Epithelial cell of esophagus (primary cell): ENCODE data around the gene CLIC5.

Experiments used
- DNase-seq: peaks from one replicate; pipeline ENCODE4 v3.0.0; 2010; ENCODE audit warnings: low read depth
- H3K4me3 ChIP-seq: 2 replicates; pipeline ENCODE4 v1.5.1; 2011; ENCODE audit warnings: mild to moderate bottlenecking, low read length, control low read depth
- TF ChIP-seq, protein P1 (sequence below): IDR thresholded peaks from 2 replicates; pipeline ENCODE4 v1.5.1; 2011; ENCODE audit warnings: low read depth, mild to moderate bottlenecking, low read length, control low read depth, inconsistent platforms; ENCODE audit not compliant: insufficient read depth; ENCODE audit errors: missing control alignments

Gene CLIC5

DNA sequence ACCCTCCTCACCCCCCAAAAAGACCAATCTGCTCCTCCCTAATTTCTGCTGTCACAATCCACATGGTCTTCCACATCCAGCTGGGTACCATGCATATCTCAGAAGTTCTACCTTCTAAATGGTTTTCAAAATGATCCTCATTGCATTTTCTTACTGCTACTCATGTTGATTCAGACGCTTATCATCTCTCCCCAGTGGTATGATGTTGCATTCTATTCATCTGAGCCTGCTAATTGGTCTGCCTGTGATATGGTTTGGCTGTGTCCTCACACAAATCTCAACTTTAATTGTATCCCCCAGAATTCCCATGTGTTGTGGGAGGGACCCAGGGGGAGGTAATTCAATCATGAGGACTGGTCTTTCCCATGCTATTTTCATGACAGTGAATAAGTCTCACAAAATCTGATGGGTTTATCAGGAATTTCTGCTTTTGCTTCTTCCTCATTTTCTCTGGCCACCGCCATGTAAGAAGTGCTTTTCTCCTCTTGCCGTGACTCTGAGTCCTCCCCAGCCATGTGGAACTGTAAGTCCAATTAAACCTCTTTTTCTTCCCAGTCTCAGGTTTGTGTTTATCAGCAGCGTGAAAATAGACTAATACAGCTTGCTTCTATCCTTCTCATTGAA is 41.4 kb upstream of the CLIC5 start:
- no peak for DNase-seq
- TF ChIP-seq, protein P1, sequence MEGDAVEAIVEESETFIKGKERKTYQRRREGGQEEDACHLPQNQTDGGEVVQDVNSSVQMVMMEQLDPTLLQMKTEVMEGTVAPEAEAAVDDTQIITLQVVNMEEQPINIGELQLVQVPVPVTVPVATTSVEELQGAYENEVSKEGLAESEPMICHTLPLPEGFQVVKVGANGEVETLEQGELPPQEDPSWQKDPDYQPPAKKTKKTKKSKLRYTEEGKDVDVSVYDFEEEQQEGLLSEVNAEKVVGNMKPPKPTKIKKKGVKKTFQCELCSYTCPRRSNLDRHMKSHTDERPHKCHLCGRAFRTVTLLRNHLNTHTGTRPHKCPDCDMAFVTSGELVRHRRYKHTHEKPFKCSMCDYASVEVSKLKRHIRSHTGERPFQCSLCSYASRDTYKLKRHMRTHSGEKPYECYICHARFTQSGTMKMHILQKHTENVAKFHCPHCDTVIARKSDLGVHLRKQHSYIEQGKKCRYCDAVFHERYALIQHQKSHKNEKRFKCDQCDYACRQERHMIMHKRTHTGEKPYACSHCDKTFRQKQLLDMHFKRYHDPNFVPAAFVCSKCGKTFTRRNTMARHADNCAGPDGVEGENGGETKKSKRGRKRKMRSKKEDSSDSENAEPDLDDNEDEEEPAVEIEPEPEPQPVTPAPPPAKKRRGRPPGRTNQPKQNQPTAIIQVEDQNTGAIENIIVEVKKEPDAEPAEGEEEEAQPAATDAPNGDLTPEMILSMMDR, result no peak
- H3K4me3 ChIP-seq, result no peak overlapping the region

DNA sequence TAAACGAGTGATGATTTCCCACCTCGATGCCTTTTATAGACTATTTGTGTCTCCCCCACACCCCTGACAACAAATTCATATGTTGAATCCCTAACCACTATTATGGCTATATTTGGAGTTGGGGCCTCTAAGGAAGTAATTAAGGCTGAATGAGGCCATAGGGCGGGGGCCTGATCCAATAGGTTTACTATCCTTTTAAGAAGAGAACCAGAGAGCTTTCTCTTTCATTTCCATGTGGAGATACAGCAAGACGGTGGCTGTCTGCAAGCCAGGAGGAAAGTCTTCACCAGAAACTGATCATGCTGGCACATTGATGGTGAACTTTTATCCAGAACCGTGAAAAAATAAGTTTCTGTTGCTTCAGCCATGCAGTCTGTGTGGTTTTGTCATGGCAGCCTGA is 38.9 kb upstream of the CLIC5 start:
- TF ChIP-seq, protein P1, result no peak
- DNase-seq, result no peak
- H3K4me3 ChIP-seq, result no peak overlapping the region

- TF ChIP-seq, protein P1, result no peak
- DNase-seq, result no peak
- H3K4me3 ChIP-seq, result no peak overlapping the region
Measured at GRCh38 chr6:46053039-46053933, 37.6 kb upstream of the CLIC5 start.

- TF ChIP-seq, protein P1, result no peak
Measured at GRCh38 chr6:46052479-46052878, 36.8 kb upstream of the CLIC5 start.

DNA sequence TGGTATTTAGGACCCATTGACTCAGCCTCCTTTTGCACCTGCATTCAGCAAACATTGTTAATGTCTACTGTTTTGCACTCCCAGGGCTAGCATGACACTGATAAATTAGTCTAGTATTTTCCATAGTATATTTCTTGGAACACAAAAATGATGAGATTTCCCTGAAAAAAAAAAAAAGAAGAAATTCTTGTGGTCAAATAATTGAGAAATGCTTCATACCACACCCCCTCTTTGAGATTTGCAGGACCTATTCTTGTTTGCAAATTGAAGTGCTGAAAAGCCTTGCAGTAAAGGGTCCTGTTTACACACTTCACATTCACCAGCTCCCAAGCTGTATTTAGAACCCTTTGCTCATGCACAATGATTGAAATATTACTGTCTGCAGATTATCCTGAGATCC is 36.3 kb upstream of the CLIC5 start:
- H3K4me3 ChIP-seq, result no peak overlapping the region
- DNase-seq, result no peak
- TF ChIP-seq, protein P1, result no peak

More at GRCh38 chr6:46052479-46052878, 36.8 kb upstream of the CLIC5 start:
- no peak for DNase-seq
- no peak overlapping the region for H3K4me3 ChIP-seq

- DNase-seq, result no peak
- TF ChIP-seq, protein P1, result no peak
- H3K4me3 ChIP-seq, result no peak overlapping the region
Measured at GRCh38 chr6:46050845-46051405, 35.3 kb upstream of the CLIC5 start.
